Natural killer cell (primary cell): ENCODE measurements around the gene FGF12. TPM values are rescaled to one million over a fixed set of nuclear protein-coding genes. Genes with fewer than 3 reads are reported as not detected.

Experiments
- ATAC-seq, 3 donors: fragments of 150-1000 bp in 2 of 3; fragments of 200-7000 bp in 1 of 3; cut with Tn5 transposase; 1 replicate in 1 of 3; 2 replicates in 2 of 3; pipeline ENCODE4 v1.10.0; 2021; ENCODE audit warnings: mild to moderate bottlenecking in 2 of 3, moderate library complexity in 2 of 3
- DNase-seq, 2 donors: peaks; one replicate each; pipeline versions ENCODE4 v3.0.0 to v3.0.0-alpha.2; 2013 to 2021; ENCODE audit warnings: mixed read lengths in 1 of 2
- H3K27ac ChIP-seq: one replicate; pipeline ENCODE4 v1.5.1; 2013; ENCODE audit warnings: mild to moderate bottlenecking, low read length
- H3K27me3 ChIP-seq: one replicate; pipeline ENCODE4 v1.6.1; 2013; ENCODE audit warnings: low read length; ENCODE audit not compliant: control insufficient read depth, insufficient read depth
- H3K36me3 ChIP-seq: one replicate; pipeline ENCODE4 v1.6.1; 2013; ENCODE audit warnings: low read length; ENCODE audit not compliant: control insufficient read depth, insufficient read depth
- H3K4me1 ChIP-seq: one replicate; pipeline ENCODE4 v1.6.1; 2013; ENCODE audit warnings: low read length; ENCODE audit not compliant: control insufficient read depth, insufficient read depth
- H3K4me3 ChIP-seq: one replicate; pipeline ENCODE4 v1.5.1; 2013; ENCODE audit warnings: low read length
- H3K9me3 ChIP-seq: one replicate; pipeline ENCODE4 v1.6.1; 2013; ENCODE audit warnings: low read length; ENCODE audit not compliant: control insufficient read depth, insufficient read depth
- H3K27ac Mint-ChIP-seq, 2 donors: one replicate each; pipeline ENCODE4 v1.8.0; 2022; ENCODE audit warnings: mild to moderate bottlenecking in 2 of 2, mixed read lengths in 2 of 2, moderate library complexity in 1 of 2
- H3K27me3 Mint-ChIP-seq, 2 donors: one replicate each; pipeline ENCODE4 v1.8.0; 2022; ENCODE audit warnings: low read depth in 2 of 2, mixed read lengths in 2 of 2
- H3K36me3 Mint-ChIP-seq: one replicate; pipeline ENCODE4 v1.8.0; 2022; ENCODE audit warnings: mixed read lengths
- H3K4me1 Mint-ChIP-seq, 2 donors: one replicate each; pipeline ENCODE4 v1.8.0; 2022; ENCODE audit warnings: mixed read lengths in 2 of 2
- H3K4me3 Mint-ChIP-seq: one replicate; pipeline ENCODE4 v1.8.0; 2022; ENCODE audit warnings: mild to moderate bottlenecking, moderate library complexity, mixed read lengths
- H3K9me3 Mint-ChIP-seq, 2 donors: one replicate each; pipeline ENCODE4 v1.8.0; 2022; ENCODE audit warnings: mixed read lengths in 2 of 2
- CTCF ChIP-seq: fragments of 200-600 bp; IDR thresholded peaks from one replicate; pipeline ENCODE4 v1.8.0; 2022; ENCODE audit warnings: antibody characterized with exemption
- WGBS: methylation state at CpG from one replicate; pipeline ENCODE4 v1.1.7; 2013; ENCODE audit warnings: missing lambda C conversion rate; ENCODE audit not compliant: insufficient coverage; 5-methylcytosine and 5-hydroxymethylcytosine counted together
- intact Hi-C: fragments of 100-400 bp; cut with micrococcal nuclease; formaldehyde crosslinking; loops from one replicate; pipeline ENCODE4 v1.14.2; 2022
- total RNA-seq, 4 donors: library from RNA; stranded (reverse); fragments of 120-200 nt in 1 of 4; gene quantifications; one replicate each; pipeline versions ENCODE4 v1.2.3 to v1.2.4, GENCODE V29; 2013 to 2022

FGF12 gene
- total RNA-seq, 3 donors from 2014 or later (not counting 1 experiment from before 2014, with no cell fraction given) = not detected

- intact Hi-C loops = no loop called here
- H3K4me3 Mint-ChIP-seq = no peak overlapping the region
- peaks cover 6% of the 10 kb centered on the region for H3K36me3 Mint-ChIP-seq
- H3K4me3 ChIP-seq = no peak overlapping the region
- H3K27ac ChIP-seq = no peak overlapping the region
- no peaks in the 10 kb centered on the region for H3K36me3 ChIP-seq
- ATAC-seq (no peak), DNase-seq (no peak)
- H3K4me1 Mint-ChIP-seq = no peaks in the 10 kb centered on the region
- no peaks in the 10 kb centered on the region for H3K9me3 ChIP-seq
- peaks cover 7 to 14% of the 10 kb centered on the region in 2 donors for H3K9me3 Mint-ChIP-seq
- WGBS = no CpG with 5 or more reads among the region's 1 CpG
- no peak for TF ChIP-seq CTCF
- no peaks in the 10 kb centered on the region for H3K27me3 Mint-ChIP-seq
- no peaks in the 10 kb centered on the region for H3K4me1 ChIP-seq
- H3K27ac Mint-ChIP-seq = no peak overlapping the region
- no peaks in the 10 kb centered on the region for H3K27me3 ChIP-seq
These were observed 17.0 kb downstream of the FGF12 start for GRCh38 chr3:192710366-192710765.

- Mint-ChIP-seq H3K36me3 (peaks cover 6% of the 10 kb centered on the region), H3K9me3 (peaks cover 5 to 10% of the 10 kb centered on the region in 2 donors), H3K4me3 (no peak overlapping the region), H3K4me1 (no peaks in the 10 kb centered on the region), H3K27ac (no peak overlapping the region), H3K27me3 (no peaks in the 10 kb centered on the region)
- Histone ChIP-seq H3K27me3 (no peaks in the 10 kb centered on the region), H3K27ac (no peak overlapping the region), H3K4me3 (no peak overlapping the region), H3K36me3 (no peaks in the 10 kb centered on the region), H3K4me1 (no peaks in the 10 kb centered on the region), H3K9me3 (no peaks in the 10 kb centered on the region)
- no peak for ATAC-seq
- 92% methylated on average over 13 of the region's 13 CpGs for WGBS
- DNase-seq = no peak
- intact Hi-C loops = no loop called here
- no peak for TF ChIP-seq CTCF
These were observed 21.1 kb downstream of the FGF12 start for GRCh38 chr3:192706272-192706671.

GRCh38 chr3:192700885-192701284 lies 26.5 kb downstream of the FGF12 start:
- no peak for ATAC-seq

More at GRCh38 chr3:192700885-192701284, 26.5 kb downstream of the FGF12 start:
- no peaks in the 10 kb centered on the region for H3K27me3 Mint-ChIP-seq
- H3K36me3 Mint-ChIP-seq = no peaks in the 10 kb centered on the region
- intact Hi-C loops = no loop called here
- no peaks in the 10 kb centered on the region for H3K36me3 ChIP-seq
- no peak overlapping the region for H3K4me3 Mint-ChIP-seq
- no peak overlapping the region for H3K27ac ChIP-seq
- H3K9me3 ChIP-seq = no peaks in the 10 kb centered on the region
- no peaks in the 10 kb centered on the region for H3K4me1 ChIP-seq
- H3K27ac Mint-ChIP-seq = no peak overlapping the region
- H3K27me3 ChIP-seq = no peaks in the 10 kb centered on the region
- H3K9me3 Mint-ChIP-seq = peaks cover 6% of the 10 kb centered on the region in 2 donors
- H3K4me1 Mint-ChIP-seq = no peaks in the 10 kb centered on the region
- TF ChIP-seq CTCF = no peak
- no peak overlapping the region for H3K4me3 ChIP-seq
- DNase-seq = no peak
